HG03280 (cell line): Measurements from ENCODE around the gene KRTAP10-4.
"Not testable (repeated sequence)": the region's sequence is repeated elsewhere in the genome, so short reads cannot be mapped to it uniquely, and the experiment has no call there.

Experiments
- ATAC-seq: cut with Tn5 transposase; IDR thresholded peaks from one replicate; pipeline ENCODE4 v1.9.1; 2021; ENCODE audit warnings: mild to moderate bottlenecking, moderate library complexity; ENCODE audit not compliant: unreplicated experiment

The KRTAP10-4 gene

DNA sequence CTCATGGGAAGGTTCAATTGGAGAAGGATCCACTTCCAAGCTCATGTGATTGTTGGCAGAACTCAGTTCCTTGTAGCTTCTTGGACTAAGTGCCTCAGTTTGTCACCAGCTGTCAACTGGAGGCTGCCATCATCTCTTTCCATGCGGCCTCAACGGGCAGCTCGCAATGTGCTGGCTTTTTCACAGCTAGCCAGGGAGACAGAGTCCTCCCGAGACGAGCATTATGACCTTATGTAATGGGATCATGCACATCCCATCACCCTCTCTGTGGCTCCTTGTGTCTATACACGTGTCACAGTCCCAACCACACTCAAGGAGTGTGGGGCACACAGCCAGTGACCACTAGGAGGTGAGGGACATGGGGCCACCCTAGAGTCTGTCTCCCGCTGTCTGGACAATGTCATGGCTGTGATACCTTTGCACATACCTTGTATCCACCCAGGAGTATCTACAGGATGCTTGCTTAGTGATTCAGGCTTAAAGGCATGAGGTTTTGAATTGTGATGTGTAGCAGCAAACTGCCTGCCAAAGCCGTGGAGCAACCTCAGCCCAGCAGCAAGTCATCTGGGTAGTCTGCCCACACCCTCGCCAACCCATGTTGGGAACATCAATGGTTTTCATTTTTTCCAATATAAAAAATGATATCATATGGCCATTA lies 22.7 kb downstream of the KRTAP10-4 start:
- ATAC-seq = no peak

DNA sequence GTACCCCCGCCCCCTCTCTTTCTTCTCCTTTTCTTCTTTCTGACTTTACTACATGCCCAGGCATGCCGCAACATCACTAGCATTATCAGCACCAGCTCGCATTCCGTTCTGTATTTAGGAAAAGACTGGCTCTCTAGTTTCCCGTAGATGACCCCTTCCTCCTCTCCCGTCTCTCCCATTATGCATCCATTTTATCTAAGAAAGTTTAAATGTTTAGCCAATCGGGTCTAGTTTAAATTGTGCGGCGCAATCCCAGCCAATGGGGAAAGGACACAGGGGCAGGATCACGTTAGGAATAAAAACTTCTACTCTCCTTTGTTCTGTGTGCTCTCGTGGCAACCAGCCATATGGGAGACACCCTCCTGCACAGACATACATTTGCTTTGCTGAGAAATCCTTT lies 24.5 kb downstream of the KRTAP10-4 start:
- no peak for ATAC-seq

DNA sequence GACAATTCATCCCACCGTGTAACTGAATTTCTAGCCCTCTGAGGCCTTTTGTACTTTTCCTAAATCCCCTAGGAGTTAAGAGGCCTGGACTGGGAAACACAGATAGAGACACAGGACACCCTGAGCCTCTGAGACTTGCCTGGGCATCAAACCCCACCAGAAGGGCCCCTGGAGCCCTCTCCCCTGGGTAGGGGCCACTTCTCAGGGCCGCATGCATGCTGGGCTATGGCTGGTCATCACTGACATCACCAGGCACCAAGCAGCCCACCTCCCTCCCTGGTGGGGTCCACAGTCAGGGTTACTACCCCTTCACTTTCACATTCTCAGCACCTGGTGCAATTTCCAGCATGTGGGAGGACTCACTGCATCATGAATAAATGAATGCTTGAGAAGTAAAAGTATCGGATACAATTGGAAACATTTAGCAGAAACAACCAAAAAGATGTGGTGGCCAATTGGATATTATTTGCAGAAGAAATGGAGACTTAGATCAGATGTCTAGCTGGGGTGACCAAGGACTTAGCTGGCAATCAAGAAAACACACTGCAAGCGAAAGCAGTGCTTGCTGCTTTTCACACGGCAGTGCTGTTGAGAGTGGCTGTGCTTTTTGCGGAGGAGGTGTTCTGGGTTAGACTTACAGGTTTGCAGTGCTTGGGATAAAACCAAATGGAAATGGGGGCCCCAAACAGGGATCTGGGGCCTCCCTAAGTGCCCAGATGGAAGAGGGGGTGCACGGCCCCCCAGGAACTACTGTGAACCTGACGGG lies 25.9 kb downstream of the KRTAP10-4 start:
- ATAC-seq = no peak

DNA sequence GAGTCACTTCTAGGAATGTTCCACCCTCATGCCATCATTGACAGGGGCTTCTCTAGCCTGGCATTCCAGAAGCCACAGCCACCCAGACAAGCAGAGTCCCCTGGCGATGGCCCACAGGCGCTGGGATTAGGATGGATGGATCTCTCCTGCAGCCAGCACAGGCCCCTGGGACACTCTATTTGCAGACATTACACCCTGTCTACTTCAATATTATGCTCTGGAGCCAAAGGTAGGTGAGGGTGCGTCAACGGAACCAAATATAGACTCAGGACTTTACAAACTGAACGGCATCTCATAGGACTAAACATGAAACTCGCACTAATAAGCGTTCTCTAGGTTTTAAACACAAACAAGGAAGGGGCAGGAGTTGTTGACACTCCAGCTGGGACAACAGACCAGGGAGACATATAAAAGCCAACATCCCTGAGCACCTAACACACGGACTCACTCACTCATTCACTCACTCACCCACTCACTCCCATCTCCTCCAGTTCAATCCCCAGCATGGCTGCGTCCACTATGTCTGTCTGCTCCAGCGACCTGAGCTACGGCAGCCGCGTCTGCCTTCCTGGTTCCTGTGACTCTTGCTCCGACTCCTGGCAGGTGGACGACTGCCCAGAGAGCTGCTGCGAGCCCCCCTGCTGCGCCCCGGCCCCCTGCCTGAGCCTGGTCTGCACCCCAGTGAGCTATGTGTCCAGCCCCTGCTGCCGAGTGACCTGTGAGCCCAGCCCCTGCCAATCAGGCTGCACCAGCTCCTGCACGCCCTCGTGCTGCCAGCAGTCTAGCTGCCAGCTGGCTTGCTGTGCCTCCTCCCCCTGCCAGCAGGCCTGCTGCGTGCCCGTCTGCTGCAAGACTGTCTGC lies 26.8 kb downstream of the KRTAP10-4 start, which contains the start of gene KRTAP10-7:
KRTAP10-7 (plus strand) TSS at position 480 of the 861 bp plus-strand sequence; CDS start at position 505, 25 bp downstream.
- not testable (repeated sequence) for ATAC-seq

DNA sequence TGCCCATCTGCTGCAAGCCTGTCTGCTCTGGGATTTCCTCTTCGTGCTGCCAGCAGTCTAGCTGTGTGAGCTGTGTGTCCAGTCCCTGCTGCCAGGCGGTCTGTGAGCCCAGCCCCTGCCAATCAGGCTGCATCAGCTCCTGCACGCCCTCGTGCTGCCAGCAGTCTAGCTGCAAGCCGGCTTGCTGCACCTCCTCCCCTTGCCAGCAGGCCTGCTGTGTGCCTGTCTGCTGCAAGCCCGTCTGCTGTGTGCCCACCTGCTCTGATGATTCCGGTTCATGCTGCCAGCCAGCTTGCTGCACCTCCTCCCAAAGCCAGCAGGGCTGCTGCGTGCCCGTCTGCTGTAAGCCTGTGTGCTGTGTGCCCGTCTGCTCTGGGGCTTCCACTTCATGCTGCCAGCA lies 27.6 kb downstream of the KRTAP10-4 start:
- ATAC-seq = not testable (repeated sequence)

DNA sequence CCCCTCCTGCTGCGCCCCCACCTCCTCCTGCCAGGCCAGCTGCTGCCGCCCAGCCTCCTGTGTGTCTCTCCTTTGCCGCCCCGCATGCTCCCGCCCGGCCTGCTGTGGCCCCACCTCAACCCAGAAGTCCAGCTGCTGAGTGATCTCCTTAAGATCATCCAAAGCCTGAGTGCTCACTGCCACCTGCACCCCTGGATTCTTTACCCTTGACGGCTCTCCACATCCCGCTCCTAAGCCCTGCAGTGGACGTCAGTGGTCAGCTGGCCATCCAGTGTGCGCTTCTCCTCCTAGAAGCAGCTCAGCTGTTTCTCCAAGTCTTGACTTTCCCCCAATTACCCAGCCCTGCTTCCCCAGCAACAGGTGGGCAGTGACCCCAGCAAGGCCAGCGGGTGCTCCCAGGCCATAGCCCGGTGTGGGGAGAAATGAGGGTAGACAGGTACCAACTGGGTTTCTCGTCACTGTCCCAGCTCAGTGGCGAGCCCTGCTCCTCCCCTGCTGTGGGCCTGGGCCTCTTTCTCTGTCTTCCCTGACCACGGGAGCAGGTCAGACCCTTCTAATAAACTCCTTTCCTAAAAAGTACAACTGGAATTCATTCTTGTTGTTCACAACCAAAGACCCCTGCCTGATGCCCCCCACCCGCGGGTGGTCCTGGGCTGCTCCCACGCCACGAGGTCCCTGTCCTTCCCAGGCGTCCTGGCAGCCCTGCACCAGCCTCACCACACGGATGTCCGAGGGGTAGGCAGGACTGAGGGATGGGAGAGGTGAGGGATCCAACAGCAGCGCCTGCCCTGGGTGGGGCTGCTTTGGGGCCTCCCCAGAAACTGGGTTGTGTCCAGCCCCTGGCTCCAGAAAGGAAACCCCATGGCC lies 28.3 kb downstream of the KRTAP10-4 start:
- ATAC-seq = no peak

DNA sequence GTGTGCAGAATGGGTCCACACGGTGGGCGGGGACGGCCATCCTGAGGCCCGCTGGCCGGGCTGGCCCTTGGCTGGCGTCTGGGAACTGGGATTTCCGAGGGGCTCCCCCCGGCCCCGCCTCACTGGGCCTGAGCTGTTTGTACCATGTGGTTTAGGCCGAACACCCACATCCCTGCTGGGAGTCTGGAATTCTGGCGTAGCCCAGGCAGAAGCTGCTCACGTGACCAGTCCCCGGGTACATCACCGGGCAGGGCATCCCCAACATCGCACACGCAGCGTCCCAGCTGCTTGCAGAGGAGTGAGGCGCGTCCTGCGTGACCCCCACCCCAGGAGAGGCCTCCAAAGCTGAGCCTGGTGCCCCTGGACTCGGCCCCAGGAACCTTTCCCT lies 28.9 kb downstream of the KRTAP10-4 start:
- no peak for ATAC-seq

DNA sequence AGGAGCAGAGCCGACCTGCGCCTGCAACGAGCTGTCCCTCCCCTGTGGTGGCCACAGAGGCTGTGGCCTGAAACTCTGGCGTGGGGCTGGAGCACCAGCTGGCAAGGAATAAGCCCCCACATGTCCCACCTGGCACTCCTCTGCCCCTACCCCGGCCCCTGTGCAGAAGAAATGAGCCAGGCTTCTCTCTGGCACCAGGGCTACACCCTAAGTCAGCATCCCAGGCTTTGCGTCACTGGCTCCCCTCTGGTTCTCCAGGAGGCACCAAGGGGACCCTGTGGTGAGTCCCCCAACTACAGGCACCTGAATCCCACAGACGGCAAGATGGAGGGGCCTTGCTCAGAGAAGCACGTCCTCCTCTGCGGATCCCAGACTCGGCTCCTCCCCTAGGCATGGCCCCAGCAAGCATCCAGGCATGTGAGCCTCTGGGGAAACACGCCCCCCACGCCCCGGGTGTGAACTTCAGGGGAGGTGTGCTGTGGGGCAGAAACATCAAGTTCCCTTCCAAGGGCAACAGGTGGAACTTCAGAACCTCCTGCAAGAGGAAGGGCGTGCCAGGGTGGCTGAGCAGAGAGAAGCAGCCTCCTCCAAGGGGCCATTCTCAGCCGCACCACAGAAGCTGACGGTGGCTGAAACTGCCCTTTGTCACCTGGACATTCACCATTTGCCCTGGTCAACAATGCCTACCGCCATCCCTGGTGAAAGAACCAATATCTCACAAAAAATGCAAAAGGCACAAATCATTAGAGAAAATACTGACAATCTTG lies 29.8 kb downstream of the KRTAP10-4 start:
- no peak for ATAC-seq

DNA sequence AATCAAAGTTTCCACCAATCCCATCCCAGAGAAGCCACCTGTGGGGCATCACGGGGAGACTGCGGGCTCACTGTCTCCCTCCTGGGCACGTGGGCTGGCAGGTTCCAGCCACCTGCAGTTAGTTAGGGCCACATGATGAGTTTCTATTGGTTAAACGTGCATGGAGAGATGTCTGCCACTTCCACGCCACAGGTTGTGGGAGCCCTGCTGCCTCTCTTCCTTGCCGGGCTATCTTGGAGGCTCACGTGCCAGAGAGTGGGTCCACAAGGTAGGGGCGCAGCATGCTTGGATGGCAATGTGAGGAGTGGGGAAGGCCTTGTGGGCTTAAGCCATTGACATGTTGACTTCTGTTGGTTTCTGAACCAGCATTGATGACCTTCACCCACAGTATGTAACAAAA lies 30.4 kb downstream of the KRTAP10-4 start:
- no peak for ATAC-seq

DNA sequence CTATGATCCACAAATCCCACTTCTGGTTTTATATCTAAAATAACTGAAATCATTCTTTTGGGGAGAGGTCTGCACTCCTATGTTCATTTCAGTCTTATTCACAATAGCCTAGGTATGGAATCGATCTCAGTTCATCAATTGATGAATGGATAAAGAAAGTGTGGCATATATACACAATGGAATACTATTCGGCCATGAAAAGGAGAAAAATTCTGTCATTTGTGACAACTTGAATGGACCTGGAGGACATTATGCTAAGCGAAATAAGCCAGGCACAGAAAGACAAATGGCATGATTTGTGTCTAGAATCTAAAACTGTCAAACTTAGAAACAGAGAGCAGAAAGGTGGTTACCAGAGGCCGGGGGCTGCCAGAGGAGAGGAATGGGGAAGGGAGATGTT lies 33.0 kb downstream of the KRTAP10-4 start:
- ATAC-seq = no peak

DNA sequence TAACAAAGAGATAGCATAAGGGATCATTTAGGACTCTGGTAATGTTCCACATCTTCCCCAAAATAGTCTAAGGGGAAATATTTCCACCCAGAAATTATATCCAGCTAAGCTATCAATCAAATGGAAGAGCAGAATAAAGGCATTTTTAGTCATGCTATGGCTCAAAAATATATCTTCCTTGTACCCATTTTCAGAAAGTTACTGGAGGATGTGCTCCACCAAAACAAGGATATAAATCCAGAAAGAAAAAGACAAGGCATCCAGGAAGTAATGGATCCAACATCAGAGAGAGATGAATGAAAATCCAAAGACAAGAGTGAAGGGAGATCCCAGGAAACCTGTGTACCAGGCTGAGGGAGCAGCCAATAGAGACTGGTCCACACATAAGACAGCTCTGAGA lies 35.7 kb downstream of the KRTAP10-4 start:
- no peak for ATAC-seq

DNA sequence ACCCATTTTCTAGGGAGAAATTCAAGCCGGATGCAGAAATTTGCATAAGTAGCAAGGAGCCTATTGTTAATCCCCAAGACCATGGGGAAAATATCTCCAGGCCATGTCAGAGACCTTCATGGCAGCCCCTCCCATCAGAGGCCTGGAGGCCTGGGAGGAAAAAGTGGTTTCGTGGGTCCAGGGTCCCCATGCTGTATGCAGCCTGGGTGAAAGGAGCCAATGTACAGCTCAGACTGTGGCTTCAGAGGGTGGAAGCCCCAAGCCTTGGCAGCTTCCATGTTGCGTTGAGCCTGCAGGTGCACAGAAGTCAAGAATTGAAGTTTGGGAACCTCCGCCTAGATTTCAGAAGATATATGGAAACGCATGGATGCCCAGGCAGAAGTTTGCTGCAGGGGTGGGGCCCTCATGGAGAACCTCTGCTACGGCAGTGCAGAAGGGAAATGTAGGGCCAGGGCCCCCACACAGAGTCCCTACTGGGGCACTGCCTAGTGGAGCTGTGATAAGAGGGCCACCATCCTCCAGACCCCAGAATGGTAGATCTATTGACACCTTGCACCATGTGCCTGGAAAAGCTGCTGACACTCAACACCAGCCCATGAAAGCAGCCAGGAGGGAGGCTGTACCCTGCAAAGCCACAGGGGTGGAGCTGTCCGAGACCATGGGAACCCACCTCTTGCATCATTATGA lies 36.8 kb downstream of the KRTAP10-4 start:
- ATAC-seq = not testable (repeated sequence)

DNA sequence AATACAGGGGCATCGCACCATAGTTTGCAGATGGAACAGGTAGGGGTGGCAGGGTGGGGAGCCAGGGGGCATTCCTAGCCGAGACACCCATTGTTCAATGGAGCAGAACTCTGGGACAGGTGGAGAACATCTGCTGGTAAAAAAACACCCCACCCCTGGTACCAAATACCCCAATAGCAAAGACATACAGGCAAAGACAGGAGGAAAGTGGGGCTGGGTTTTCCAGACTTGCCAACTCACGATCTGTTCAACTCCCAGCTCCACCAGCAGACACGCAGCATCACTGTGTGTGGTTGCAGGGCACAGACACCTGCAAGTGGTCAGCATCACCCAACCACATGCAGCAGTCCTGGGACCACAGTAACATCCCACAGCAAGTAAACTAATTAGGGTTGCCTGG lies 38.0 kb downstream of the KRTAP10-4 start:
- no peak for ATAC-seq

DNA sequence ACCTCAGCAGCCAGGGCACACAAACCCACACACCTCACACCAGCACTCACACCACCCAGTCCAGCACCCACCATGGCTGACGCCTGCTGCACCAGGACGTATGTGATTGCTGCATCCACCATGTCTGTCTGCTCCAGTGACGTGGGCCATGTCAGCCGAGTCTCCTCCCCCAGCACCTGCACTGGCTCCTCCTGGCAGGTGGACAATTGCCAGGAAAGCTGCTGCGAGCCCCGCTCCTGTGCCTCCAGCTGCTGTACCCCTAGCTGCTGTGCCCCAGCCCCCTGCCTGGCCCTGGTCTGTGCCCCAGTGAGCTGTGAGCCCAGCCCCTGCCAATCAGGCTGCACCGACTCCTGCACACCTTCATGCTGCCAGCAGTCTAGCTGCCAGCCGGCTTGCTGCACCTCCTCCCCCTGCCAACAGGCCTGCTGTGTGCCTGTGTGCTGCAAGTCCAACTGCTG lies 38.5 kb downstream of the KRTAP10-4 start, which contains the start of gene KRTAP10-8:
KRTAP10-8 (plus strand) TSS at position 51 of the 458 bp plus-strand sequence; CDS start at position 73, 22 bp downstream.
- no peak for ATAC-seq

DNA sequence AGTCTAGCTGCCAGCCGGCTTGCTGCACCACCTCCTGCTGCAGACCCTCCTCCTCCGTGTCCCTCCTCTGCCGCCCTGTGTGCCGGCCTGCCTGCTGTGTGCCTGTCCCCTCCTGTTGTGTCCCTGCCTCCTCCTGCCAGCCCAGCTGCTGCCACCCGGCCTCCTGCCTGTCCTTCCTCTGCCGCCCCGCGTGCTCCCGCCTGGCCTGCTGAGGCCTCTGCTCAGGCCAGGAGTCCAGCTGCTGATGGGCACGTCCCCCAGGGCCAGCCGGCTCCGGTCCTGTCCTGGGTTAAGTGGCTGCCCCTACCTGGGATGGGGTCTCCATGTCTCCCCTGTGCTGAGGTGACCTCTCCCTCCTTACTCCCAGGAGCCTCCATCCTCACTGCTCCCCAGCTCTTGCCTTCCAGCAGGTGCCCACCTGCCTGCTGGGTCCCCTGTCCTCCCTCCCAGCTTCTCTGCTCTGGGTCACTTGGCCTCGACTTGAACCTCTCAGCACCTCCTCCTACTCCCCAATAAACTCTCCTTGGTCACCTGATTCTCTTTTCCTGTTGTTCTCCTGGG lies 39.2 kb downstream of the KRTAP10-4 start:
- no peak for ATAC-seq

DNA sequence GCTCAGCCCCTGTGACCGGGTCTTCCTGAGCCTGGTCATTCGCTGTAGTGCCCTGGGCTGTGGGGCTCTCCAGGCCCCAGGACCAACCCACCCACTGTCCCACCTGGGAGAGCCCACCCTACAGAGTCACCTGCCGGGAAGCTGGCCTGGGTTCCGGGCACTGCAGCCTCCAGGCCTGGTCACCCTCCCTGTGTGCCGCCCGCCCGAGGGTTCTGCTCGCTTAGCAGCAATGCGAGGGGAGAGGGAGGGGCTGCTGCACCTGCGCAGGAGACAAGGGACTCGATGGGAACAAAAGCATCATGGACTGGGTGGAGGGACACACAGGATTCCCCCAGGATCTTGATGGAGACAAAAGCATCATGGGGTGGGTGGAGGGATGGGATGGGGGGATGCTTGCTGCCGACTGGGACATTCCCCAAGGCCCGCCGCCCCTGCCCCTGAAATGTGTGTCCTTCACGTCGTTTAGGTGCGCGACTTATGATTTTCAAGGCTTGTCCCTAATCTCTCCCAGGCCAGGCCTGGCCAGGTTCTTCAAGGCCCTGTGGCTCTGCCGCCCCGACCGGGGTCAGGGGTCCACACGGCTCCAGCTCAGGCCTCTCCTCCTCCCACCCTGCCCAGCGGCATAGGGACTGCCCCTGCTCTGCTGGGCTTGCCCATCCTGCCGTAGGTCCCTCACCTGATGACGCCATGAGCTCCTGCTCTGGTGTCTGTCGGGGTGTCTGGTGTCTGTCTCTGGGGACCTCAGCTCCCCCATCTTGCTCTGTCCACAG lies 40.0 kb downstream of the KRTAP10-4 start:
- no peak for ATAC-seq

DNA sequence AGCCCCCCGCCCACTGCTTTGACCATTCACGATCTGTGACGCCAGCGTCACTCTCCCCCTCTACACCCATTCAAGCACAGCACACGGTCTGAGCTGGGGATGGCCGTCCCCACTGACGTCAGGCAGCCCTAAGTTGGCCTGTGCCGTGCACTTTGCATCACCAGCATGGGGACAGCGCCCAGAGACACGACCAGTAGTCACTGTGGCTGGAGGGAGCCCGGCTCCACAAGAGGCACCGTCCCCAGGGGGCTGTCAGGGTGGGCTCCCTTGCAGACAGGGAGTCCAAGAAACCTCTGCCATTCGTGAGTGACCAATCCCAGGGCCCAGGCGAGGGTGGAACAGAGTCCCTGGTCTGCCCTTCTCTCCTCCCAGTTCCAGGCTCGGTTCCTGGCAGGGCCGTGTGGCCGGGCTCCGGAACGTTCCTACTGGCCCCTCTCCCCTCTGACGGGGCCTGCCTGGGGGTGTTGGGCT lies 40.7 kb downstream of the KRTAP10-4 start:
- no peak for ATAC-seq

DNA sequence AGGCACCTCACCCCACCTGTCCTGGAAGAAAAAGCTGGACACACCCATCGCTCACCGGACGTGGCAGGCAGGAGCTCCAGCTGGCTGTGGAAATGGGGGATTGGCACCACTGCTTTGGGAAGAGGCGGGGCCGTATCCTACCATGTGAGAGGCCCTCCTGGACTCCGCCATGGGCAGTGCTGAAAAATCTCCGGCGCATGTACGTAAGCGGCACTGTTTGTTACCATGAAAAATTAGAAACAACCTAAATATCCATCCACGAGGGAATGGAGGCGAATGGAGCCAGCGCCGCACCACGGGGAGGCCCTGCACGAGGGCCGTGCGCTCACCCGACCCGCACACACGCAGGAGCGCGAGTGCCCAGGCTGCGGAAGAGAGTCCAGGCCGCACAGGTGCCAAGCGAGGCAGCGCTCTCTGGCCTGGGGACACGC lies 41.4 kb downstream of the KRTAP10-4 start:
- ATAC-seq = no peak
